HG03521 (cell line): Measurements from ENCODE around the gene WNT10A.

Experiments
- ATAC-seq: cut with Tn5 transposase; IDR thresholded peaks from one replicate; pipeline ENCODE4 v1.9.1; 2021; ENCODE audit warnings: mild to moderate bottlenecking, moderate library complexity; ENCODE audit not compliant: unreplicated experiment

The WNT10A gene

GRCh38 chr2:218892693-218893348, 12.2 kb downstream of the WNT10A start:
- ATAC-seq: peak; percentile 41

- no peak for ATAC-seq
These were observed 12.9 kb downstream of the WNT10A start for GRCh38 chr2:218893349-218894150.

- ATAC-seq: no peak
These were observed 13.7 kb downstream of the WNT10A start for GRCh38 chr2:218894151-218894879.

- ATAC-seq: no peak
These were observed 14.2 kb downstream of the WNT10A start for GRCh38 chr2:218894880-218895157.

- no peak for ATAC-seq
These were observed 14.7 kb downstream of the WNT10A start for GRCh38 chr2:218895326-218895725.

GRCh38 chr2:218895759-218896500, 15.3 kb downstream of the WNT10A start:
- peak; percentile 11 for ATAC-seq

- peak; percentile 55 for ATAC-seq
These were observed 16.1 kb downstream of the WNT10A start for GRCh38 chr2:218896501-218897393.

GRCh38 chr2:218897394-218898108, 16.9 kb downstream of the WNT10A start:
- no peak for ATAC-seq

- ATAC-seq: peak; percentile 28
These were observed 17.6 kb downstream of the WNT10A start for GRCh38 chr2:218898109-218898878.

GRCh38 chr2:218899147-218899546, 18.5 kb downstream of the WNT10A start:
- ATAC-seq: no peak

- no peak for ATAC-seq
These were observed 21.8 kb downstream of the WNT10A start for GRCh38 chr2:218902427-218902826.

- no peak for ATAC-seq
These were observed 23.5 kb downstream of the WNT10A start for GRCh38 chr2:218904176-218904575.

- ATAC-seq: peak; percentile 89
These were observed 28.3 kb downstream of the WNT10A start for GRCh38 chr2:218908721-218909619.

GRCh38 chr2:218910741-218911140, 30.1 kb downstream of the WNT10A start:
- ATAC-seq: no peak

GRCh38 chr2:218920504-218920903, 39.9 kb downstream of the WNT10A start:
- ATAC-seq: no peak

GRCh38 chr2:218924757-218925156, 44.1 kb downstream of the WNT10A start:
- ATAC-seq: no peak

- ATAC-seq: no peak
These were observed 44.8 kb downstream of the WNT10A start for GRCh38 chr2:218925434-218925833.

- no peak for ATAC-seq
These were observed 46.8 kb downstream of the WNT10A start for GRCh38 chr2:218927422-218927821.
